Measurements from ENCODE around the gene TLCD4.
"Not testable (repeated sequence)": the region's sequence is repeated elsewhere in the genome, so short reads cannot be mapped to it uniquely, and the experiment has no call there.

The TLCD4 gene

DNA sequence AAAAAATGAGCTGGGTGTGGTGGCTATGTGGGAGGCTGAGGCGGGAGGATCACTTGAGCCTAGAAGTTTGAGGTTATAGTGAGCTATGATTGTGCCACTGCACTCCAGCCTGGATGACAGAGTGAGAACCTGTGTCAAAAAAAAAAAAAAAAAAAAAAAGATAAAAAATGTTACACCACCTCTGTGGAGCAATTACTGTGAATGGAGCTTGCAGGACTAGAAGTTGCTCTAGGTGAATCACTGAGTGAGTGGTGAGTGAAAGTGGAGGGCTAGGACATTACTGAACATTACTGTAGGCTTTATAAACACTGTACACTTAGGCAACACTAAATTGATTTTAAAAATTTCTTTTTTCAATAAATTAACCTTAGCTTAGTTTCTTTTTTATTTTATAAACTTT is 21.9 kb downstream of the TLCD4 start:
- in situ Hi-C loops (cut with MboI; ENCODE audit: low sequenced_read_pairs): no loop called here
- Histone ChIP-seq H3K4me1 (no peaks in the 10 kb centered on the region; the same call in 1 of the 2 replicates), H3K4me3 (no peak overlapping the region), H3K9me3 (no peaks in the 10 kb centered on the region), H3K36me3 (replicated peaks) (no peaks in the 10 kb centered on the region), H3K27me3 (ENCODE audit: low read depth) (no peaks in the 10 kb centered on the region)
- DNase-seq (ENCODE audit: low spot score in 2 of 2): no peak

DNA sequence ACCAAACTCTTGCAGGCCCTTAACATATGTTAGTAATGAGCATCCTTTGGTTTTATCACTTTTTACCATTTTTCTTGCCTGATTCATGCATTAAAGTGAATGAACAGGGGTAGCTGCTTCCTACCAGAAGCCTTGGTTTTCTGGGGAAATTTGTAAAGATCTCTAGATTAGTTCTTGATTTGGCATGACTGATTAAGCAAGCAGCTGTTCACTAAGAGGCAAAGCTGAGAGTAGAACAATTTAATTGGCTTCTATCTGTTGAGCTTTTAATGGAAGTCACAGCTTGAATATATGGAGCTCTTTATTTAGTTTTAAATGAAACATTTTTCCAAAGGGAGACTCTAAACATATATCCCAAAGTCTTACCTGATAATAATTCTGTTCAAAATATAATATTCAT is 23.6 kb downstream of the TLCD4 start:
- H3K4me1 ChIP-seq: no peaks in the 10 kb centered on the region; the same call in 1 of the 2 replicates
- no peak for DNase-seq (ENCODE audit: low spot score in 2 of 2)
- H3K36me3 ChIP-seq (replicated peaks): no peaks in the 10 kb centered on the region
- H3K4me3 ChIP-seq: no peak overlapping the region
- in situ Hi-C loops (cut with MboI; ENCODE audit: low sequenced_read_pairs): no loop called here
- no peaks in the 10 kb centered on the region for H3K27me3 ChIP-seq (ENCODE audit: low read depth)
- H3K9me3 ChIP-seq: no peaks in the 10 kb centered on the region

DNA sequence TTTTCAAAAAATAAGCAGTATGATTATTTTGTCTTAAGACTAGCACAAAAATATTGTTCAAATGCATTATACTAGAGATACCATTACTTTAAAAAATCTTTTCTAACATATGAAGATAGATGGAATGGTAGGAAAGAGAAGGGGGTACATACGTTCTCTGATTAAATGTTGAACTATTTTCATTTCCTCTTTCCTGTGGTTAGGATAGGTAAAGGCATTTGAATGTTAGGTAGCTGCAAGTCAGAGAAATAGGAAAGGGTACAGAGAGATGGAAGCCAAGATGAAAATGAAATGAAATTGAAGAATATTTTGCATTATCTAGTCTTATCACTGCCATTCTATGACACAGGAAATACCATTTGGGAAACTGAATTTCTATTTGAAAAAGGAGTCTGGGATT is 28.3 kb downstream of the TLCD4 start:
- H3K4me1 ChIP-seq: peaks cover 4% of the 10 kb centered on the region
- H3K36me3 ChIP-seq (replicated peaks): no peaks in the 10 kb centered on the region
- no peaks in the 10 kb centered on the region for H3K27me3 ChIP-seq (ENCODE audit: low read depth)
- in situ Hi-C loops (cut with MboI; ENCODE audit: low sequenced_read_pairs): no loop called here
- H3K9me3 ChIP-seq: no peaks in the 10 kb centered on the region
- no peak for DNase-seq (ENCODE audit: low spot score in 2 of 2)
- no peak overlapping the region for H3K4me3 ChIP-seq

DNA sequence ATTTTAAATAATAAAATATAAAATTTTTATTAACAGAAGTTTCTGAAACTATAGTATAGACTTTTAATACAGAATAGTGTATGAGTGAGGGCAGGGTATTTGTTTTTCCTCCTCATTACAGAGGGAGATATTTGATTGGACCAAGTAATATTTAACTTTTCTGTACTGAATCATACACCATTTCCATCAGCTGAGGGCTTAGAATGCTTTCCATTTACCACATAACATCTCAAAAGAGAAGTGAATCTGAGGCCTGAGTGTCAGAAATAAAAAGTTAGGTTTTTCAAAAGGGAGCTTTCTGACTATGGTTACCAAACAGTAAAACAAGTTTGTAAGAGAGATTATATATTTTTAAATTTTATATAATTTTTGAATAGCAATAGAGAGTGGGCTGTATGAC is 29.5 kb downstream of the TLCD4 start:
- Histone ChIP-seq H3K4me3 (no peak overlapping the region), H3K4me1 (peaks cover 4% of the 10 kb centered on the region), H3K36me3 (replicated peaks) (no peaks in the 10 kb centered on the region), H3K9me3 (no peaks in the 10 kb centered on the region), H3K27me3 (ENCODE audit: low read depth) (no peaks in the 10 kb centered on the region)
- no peak for DNase-seq (ENCODE audit: low spot score in 2 of 2)
- in situ Hi-C loops (cut with MboI; ENCODE audit: low sequenced_read_pairs): no loop called here

DNA sequence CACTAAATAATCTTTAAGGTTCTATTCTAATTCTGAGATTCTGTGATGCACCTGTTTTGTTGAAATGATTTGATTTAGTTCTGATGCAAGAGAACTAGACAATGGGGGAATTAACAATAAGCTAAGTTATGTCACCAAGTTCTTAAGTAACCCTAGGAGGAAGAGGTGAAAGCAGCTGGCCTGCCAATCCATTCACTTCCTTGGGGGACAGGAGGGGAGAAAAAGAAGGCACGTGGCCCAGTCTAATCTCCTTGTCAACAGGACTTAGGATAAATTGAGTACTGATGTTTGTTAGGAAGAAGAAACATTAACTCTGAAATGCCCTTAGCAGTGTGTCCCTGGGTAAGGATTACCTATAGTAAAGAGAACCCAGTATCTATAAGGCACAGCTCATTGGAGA is 36.9 kb downstream of the TLCD4 start:
- H3K4me3 ChIP-seq: no peak overlapping the region
- H3K27me3 ChIP-seq (ENCODE audit: low read depth): no peaks in the 10 kb centered on the region
- H3K9me3 ChIP-seq: no peaks in the 10 kb centered on the region
- no peak for DNase-seq (ENCODE audit: low spot score in 2 of 2)
- in situ Hi-C loops (cut with MboI; ENCODE audit: low sequenced_read_pairs): no loop called here
- H3K36me3 ChIP-seq (replicated peaks): no peaks in the 10 kb centered on the region
- peaks cover 4% of the 10 kb centered on the region; the same call in 1 of the 2 replicates for H3K4me1 ChIP-seq

DNA sequence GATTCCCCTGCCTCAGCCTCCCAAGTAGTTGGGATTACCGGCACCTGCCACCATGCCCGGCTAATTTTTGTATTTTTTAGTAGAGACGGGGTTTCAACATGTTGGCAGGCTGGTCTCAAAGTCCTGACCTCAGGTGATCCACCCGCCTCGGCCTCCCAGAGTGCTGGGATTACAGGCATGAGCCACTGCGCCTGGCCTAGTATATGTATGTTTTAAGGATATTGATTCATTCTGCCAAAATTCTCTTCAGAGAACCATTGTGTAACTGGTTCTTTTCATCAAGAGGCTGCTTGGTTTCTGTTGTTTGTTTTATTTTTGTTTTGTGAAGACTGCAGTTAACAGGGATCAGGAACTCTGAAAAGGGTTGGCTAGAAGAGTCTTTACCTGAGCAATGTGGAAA is 48.4 kb downstream of the TLCD4 start:
- H3K4me3 ChIP-seq; DNase-seq (ENCODE audit: low spot score in 2 of 2); H3K36me3 ChIP-seq (replicated peaks); H3K4me1 ChIP-seq; in situ Hi-C loops (cut with MboI; ENCODE audit: low sequenced_read_pairs); H3K9me3 ChIP-seq; H3K27me3 ChIP-seq (ENCODE audit: low read depth): not testable (repeated sequence)

All from HAP-1 (cell line).